T-helper 9 cell (primary cell): ENCODE measurements around the gene TYRO3.

Source experiments
- DNase-seq: peaks from one replicate; pipeline ENCODE4 v3.0.0-alpha.2; 2020
- total RNA-seq, 2 donors: gene quantifications; one replicate each; lab custom pipeline; 2026; lab: John Stamatoyannopoulos, UW

Gene TYRO3
- 0.72 to 3.4 reads per million in 2 donors for total RNA-seq

GRCh38 chr15:41558400-41559238, at the start of gene TYRO3:
TYRO3 (plus strand) TSS chr15:41559212; CDS start chr15:41559258, 46 bp downstream.
- peak; percentile 73 for DNase-seq

DNA sequence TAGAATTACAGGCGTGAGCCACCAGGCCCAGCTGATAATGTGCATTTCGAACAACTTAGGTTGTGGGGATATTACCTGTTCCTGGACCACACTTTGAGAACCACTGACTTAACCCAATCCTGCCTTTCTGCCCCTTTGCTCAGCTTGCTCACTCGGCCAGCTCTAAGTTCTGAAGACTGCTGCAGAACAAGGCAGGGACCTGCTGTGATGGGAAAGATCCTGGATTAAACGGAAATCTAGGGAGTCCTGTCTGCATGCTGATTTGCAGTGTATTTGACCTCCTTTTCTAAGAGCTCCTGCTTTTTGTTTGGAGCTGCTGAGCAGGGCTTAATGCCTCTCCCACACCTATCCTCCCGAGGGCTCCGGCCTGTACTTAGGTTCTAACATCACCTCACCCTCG, 48.3 kb upstream of the TYRO3 start:
- no peak for DNase-seq

- DNase-seq, result no peak
Observed at GRCh38 chr15:41511331-41511898, 47.6 kb upstream of the TYRO3 start.

DNA sequence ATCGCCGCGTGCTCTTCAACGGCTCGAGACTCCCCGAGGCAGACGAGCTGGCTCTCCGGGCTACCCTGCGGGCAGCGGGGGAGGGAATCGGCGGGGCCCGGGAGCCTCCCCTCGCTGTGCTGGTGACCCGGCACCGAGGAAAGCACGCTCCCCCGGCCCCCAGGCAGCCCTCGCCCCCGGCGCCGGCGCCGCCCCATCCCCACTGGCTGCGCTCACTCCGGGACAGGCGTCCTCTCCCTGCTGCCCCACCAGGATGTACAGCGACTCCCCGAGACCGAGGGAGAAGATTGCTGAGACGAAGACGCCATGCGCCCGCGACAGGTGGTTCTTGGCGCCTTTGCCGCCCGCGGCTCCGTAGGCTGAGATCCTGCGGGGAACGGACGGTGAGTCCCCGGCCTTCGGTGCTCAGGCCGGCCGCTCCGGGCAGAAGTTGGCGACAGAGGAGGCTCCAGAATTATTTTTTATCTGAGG, 47.1 kb upstream of the TYRO3 start:
- no peak for DNase-seq

DNA sequence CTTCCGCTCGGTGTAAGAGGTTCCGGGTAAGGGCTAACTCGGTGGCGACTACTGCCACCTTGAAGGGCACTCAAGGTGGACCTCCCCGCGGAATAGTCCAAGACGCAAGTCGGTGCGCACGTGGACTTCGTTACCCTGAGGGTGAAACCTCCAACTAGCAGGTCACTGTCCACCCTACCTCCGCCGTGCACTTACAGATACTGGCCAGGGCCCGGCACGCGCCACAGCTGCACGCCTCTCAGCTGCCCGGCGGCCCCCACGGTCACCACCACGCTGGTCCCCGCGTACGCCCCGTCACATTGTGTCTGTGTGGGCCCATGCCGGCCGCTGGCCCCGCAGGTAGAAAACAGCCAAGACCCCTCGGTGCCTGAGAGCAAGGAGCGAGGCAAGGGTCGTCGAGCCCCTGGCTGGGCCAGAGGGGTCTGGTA, 46.5 kb upstream of the TYRO3 start:
- DNase-seq, result no peak

GRCh38 chr15:41512940-41513505, 46.0 kb upstream of the TYRO3 start:
- peak; percentile 25 for DNase-seq

- peak; percentile 12 for DNase-seq
Observed at GRCh38 chr15:41513506-41514227, 45.3 kb upstream of the TYRO3 start, which contains the start of gene LTK. LTK (minus strand) TSS chr15:41513827; CDS start chr15:41513709, 118 bp downstream.

DNA sequence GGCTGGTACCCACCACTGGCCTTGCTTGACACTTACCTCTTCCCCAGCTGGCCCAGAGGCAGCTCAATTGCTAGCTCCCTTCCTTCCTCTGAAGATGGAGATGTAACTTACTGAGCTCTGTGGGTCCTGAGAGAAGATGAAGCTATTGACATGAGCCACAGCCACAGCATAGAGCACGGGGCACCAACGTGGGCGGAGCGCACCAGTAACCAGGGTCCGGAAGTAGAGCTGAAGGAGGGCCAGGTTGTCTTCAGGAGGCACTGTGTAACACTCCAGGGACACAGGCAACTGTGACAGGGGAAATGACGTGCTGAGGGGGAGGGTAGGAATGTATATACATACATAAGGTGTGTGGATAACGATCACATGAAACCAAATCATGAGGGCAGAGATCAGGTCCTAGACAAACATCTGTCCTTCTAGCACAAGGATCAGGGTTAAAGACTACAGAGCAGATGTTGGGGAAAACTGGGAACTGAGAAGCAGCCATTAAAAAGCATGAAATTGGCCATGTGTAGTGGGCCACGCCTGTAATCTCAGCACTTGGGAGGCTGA, 41.0 kb upstream of the TYRO3 start:
- DNase-seq, result no peak

- DNase-seq, result no peak
Observed at GRCh38 chr15:41520636-41521035, 38.4 kb upstream of the TYRO3 start.

- DNase-seq, result no peak
Observed at GRCh38 chr15:41521614-41522013, 37.4 kb upstream of the TYRO3 start.

- no peak for DNase-seq
Observed at GRCh38 chr15:41523097-41523496, 35.9 kb upstream of the TYRO3 start.

DNA sequence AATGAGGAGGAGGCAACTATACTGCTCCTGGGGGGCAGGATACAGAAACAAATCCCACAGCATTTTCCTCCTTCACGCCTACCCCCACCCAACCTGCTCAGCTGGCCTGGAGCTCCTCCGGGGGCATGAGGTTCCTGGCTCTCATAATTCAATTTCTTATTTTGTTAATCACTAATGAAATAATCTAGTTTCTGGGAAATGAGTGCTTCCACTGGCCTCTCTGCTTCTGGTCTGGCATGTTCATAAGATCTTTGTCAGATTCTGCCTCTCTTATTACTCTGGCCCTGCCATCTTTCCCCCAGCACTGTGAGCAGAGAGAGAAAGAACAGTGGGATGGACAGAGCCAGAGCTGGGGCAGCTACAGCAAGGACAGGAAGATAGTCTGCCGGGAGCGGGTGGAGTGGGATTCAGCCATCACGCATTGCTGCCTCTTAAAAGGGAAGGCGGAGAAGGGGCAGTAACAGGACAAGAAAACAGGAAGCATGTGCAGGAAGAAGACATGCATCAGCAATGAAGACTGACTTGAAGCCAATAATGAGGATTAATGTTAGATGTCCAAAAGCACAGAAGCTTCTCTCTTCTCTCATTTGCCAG, 28.6 kb upstream of the TYRO3 start:
- DNase-seq, result no peak

GRCh38 chr15:41535544-41535943, 23.5 kb upstream of the TYRO3 start:
- DNase-seq, result no peak

DNA sequence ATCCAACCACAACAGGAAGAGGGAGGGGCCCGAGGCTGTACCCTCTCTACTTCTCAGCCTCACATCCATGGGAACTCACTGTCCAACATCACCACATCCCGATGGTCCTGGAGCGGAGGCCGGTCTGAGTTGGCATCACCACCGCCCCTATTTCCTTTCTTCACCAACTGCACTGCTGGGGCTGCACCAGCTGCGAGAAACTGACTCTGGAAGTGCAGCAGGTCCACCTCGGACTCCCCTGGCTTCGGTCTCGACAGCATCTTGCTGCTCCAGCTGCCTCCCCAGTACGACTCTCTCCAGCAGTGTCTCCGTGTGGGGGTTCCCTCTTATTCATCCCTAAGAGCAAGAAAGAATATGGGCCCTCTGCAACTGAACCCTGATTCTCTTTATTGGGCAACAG, 22.1 kb upstream of the TYRO3 start:
- DNase-seq, result no peak

GRCh38 chr15:41543521-41543870, 15.5 kb upstream of the TYRO3 start:
- no peak for DNase-seq

DNA sequence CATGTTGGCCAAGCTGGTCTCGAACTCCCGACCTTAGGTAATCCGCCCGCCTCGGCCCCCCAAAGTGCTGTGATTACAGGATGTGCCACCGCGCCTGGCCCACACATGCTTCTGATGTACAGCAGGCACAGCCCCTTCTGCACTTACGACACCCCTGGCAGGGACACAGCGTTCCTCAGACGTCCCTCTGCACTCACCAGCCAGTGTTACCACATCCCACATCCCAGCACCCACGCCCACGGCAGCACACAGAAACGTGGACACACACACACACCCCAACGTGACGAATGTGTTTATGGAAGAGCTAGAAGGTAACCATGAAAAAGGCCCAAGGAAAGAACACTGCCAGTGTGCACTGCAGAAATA, 14.4 kb upstream of the TYRO3 start:
- DNase-seq, result no peak

DNA sequence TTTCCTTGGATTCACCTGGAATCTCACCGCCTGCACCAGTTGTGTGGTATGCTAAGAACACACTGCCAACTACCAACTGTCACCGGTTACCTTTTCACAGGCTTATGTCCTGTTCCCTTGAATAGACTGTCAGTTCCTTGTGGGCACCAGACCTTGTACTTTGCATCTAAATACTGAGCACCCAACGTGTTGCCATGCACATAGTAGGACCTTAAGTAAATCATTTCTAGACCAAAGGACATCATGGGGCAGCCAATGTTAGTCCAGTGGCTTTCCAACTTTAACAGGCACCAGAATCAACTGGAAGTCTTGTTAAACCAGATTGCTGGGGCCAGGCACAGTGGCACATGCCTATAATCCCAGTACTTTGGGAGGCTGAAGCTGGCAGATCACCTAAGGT, 13.8 kb upstream of the TYRO3 start:
- no peak for DNase-seq

GRCh38 chr15:41546851-41547786, 11.9 kb upstream of the TYRO3 start:
- DNase-seq, result no peak

DNA sequence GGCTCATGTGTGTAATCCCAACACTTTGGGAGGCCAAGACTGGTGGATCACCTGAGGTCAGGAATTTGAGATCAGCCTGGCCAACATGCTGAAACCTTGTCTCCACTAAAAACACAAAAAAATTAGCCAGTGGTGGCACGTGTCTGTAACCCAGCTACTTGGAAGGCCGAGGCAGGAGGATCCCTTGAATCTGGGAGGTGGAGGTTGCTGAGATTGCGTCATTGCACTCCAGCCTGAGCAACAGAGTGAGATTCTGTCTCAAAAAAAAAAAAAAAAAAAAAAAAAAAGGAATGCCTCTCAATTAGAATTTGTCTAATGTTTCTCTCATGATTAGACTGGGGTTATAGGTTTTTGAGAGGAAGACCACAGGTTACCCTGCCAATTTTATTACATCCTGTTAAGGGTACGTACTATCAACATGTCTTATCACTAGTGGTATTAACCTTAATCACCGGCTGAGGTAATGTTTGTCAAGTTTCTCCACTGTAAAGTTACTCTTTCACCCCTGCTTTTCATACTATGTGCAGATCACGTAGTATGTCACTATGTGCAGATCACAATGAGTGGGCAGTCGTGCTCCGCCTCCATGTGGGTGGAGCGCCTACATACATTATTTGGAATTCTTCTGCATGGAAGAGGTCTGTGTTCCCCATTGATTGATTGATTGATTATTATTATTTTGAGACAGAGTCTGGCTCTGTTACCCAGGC, 8.8 kb upstream of the TYRO3 start:
- no peak for DNase-seq

DNA sequence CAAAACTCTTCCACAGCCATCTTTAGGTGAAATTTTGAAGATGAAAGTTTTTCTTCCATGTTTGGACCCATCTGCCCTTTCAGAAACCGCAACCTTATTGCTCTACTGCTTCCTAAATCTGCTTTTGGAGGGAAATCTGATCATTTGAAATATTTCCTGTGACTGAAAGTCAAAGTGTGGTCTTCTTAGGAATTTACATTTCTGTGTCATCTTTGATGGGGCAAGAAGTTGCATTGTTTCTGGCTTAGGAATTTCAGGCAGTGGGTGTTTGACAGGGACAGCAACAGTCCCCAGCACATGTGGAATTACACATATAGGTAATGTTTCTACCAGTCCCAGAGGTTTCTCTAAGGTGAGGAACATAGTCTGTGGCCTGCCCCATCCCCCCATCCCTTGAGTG, 5.3 kb upstream of the TYRO3 start:
- no peak for DNase-seq

DNA sequence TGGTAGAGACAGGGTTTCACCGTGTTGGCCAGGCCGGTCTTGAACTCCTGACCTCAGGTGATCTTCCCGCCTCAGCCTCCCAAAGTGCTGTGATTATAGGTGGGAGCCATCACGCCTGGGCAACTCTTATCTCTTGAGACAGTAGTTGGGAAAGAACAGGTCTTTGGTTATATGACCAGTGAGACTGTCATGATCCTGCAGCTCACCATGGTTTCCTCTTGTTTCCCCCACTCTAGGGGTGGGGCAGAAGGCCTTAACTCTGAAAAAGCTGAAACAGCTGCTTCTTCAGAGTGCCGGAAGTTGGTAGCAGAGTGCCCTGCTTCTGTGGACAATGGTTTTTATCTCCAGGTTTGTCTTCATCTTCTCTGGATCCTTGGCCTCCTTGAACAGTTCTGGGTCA, 4.7 kb upstream of the TYRO3 start:
- no peak for DNase-seq
